HG03432 (cell line): Measurements from ENCODE around the gene KIF6.
"Not testable (repeated sequence)": the region's sequence is repeated elsewhere in the genome, so short reads cannot be mapped to it uniquely, and the experiment has no call there.

ENCODE experiments used
- ATAC-seq: cut with Tn5 transposase; IDR thresholded peaks from one replicate; pipeline ENCODE4 v1.9.1; 2021; ENCODE audit warnings: mild to moderate bottlenecking, moderate library complexity; ENCODE audit not compliant: unreplicated experiment

Gene KIF6

DNA sequence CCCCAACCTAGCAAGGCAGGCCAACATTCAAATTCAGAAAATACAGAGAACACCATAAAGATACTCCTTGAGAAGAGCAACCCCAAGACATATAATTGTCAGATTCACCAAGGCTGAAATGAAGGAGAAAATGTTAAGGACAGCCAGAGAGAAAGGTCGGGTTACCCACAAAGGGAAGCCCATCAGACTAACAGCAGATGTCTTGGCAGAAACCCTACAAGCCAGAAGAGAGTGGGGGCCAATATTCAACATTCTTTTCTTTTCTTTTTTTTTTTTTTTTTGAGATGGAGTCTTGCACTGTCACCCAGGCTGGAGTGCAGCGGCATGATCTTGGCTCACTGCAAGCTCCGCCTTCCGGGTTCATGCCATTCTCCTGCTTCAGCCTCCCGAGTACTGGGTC lies 215.4 kb downstream of the KIF6 start:
- ATAC-seq: not testable (repeated sequence)

DNA sequence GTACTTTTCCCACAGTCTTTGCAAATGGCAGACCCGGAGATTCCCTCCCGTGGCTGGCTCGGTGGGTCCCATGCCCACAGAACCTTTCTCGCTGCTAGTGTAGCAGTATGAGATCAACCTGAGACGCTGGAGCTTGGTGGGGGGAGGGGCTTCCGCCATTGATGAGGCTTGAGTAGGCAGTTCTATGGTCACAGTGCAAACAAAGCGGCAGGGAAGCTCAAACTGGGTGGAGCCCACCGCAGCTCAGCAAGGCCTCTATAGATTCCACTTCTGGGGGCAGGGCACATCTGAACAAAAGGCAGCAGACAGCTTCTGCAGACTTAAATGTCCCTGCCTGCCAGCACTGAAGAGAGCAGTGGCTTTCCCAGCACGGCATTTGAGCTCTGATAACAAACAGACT lies 216.7 kb downstream of the KIF6 start:
- no peak for ATAC-seq

DNA sequence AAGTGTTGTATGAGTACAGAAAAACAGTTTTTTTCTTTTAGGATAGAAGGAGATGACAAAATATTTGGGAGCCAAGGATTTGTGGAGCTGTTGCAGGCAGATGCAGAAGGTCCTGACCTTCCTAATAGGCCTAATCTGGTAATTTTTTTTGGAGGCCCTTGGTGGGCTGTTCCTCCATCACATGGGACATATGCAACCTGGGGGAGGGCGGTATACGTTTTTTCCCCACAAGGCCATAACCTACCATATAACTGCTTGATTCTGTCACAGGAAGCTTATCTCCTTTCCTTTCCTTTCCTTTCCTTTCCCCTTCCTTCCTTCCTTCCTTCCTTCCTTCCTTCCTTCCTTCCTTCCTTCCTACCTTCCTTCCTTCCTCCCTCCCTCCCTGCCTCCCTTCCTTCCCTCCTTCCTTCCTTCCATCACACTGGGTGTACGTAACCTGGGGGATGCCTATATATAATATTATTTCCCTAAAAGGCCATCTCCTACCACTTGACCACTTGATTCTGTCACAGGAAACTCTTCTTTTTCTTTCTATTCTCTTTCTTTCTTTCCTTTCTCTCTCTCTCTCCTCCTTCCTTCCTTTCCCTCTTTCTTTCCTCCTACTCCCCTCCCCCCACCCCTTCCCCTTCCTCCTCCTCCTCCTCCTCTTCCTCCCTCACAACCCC lies 217.7 kb downstream of the KIF6 start:
- ATAC-seq: no peak

DNA sequence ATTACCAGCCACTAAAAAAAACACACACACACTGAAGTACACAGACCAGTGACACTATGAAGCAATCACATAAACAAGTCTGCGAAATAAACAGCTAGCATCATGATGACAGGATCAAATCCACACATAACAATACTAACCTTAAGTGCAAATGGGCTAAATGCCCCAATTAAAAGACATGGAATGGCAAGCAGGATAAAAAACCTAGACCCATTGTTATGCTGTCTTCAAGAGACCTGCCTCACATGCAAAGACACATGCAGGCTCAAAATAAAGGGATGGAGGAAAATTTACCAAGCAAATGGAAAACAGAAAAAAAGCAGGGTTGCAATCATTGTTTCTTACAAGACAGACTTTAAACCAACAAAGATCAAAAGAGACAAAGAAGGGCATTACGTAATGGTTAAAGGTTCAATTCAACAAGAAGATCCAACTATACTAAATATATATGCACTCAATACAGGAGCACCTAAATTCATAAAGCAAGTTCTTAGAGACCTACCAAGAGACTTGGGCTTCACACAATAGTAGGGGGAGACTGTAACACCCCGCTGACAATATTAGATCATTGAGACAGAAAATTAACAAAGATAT lies 222.7 kb downstream of the KIF6 start:
- ATAC-seq: not testable (repeated sequence)

DNA sequence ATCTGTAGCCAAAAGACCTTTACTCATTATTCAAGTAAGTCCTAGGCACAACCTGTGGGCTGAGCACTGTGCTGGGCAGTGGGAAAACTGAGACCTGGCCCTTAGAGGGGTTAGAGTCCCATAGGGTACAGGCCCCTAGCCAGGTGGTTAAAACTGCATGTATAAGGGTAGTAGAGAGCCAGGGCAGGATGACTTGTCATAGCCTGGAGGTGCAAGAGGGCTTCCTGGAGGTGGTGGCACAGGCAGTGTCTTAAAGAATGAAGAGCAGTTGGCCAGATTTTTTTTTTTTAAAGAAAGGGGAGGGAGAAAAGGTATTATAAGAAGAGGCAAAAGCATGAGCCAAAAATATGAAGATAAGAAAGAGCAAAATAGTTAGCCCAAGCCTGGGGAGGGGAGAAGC lies 226.2 kb downstream of the KIF6 start:
- ATAC-seq: no peak

DNA sequence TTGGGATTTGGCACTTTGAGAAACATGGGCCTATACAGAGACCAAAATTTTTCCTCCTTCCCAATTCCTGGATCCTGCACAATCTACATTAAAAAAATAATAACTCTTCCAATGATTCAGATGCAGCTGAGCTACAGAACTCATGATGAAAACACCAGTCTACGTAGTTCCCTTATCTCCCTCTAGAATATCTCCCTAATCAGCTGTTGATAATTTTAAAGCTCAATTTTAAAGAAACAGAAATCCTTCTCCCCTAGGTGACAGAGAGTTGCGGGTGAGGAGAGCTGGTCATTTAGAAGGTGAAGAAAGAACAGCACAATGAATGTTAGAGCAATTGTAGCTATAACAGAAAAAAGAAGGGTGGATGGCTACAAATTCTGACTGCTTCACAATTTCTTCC lies 227.1 kb downstream of the KIF6 start:
- no peak for ATAC-seq

DNA sequence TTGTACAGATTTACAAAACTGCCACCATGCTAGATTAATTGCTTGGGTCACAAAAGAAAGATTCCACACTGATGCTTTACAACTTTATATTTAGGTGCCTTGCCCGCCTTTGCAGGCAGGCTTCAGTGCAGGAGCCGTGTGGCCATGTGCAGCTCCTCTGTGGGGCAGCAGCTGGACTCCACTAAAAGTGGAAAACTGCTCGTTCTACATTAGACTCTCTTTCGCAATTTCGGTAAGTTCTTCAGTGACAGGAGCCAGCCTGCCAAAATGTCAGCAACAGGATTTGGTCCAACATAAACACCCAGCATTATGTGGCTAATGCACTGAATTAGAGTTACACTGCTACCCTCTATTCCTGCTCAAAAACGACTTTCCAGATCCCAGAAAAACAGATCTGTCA lies 228.3 kb downstream of the KIF6 start:
- ATAC-seq: no peak

DNA sequence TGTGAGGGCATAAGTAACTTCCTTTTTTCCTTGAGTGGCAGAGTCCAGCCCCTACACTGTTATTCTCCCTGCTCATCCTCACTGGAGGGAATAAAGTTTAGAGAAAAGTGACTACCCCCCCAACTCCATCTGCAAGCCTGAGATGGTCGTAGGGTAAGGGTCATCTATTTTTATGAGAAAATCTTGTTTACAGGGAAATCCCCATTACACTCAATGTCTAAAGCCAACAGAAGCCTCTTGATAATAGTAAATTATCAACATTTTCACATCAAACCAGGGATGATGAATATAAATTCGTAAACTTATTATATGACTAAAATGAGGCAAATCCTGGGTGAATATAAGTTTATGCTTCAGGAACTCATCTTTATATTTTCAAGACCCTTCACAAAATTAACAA lies 228.8 kb downstream of the KIF6 start:
- ATAC-seq: no peak

DNA sequence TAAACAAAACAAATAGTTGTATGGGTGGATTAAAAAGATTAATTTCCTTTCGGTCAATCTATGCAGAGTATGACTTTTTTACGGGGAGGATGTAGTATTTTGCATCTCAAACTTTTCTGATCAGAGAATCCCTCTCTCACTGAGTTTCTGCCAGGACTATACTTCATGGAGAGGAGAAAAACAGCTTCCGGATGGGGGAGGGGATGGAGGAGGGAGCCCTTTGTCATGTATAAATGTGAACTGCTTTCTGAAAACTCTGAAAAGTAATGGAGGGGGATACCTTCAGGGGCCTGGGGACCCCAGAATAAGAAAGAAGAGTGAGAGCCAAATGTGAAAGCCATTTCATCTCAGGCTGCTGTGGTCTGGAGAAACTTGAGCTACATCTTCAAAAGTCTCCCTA lies 229.6 kb downstream of the KIF6 start:
- ATAC-seq: no peak

DNA sequence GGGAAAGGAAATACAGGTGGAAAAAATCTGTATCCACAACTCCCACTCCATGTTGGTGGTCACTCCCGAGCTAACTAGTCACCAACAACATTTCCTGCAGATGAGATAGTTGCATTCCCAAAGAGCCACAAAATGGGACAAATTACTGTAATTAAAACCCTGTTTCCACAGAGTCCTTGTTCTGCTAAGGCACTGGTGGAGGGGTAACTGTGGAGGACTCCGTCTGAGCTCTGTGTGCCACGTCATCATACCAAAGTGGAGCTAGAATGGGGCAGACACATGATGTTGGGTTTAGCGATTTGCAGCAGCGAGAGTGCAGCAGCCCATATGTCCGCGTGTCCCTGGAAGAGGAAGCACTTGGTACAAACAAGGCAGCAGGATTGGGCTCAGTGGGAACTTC lies 230.2 kb downstream of the KIF6 start:
- ATAC-seq: no peak

DNA sequence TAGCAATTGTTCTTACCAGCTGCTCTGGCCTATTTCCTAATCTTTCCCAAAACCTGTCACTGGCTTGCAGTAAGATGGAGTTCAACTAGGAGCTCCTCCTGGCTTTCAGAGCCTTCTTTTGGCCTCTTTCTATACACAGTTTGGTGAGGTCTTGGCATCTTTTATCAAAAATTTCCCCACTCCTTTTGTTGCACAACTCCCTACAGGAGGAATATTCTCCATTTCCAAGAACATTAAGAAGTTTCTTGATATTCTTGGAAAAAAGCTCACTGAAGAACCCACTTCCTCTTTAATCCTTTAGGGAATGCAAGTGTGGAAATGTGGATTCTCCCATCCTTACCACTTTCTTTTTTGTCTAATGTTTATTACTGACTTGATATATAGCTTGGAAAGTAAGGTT lies 231.4 kb downstream of the KIF6 start:
- no peak for ATAC-seq

DNA sequence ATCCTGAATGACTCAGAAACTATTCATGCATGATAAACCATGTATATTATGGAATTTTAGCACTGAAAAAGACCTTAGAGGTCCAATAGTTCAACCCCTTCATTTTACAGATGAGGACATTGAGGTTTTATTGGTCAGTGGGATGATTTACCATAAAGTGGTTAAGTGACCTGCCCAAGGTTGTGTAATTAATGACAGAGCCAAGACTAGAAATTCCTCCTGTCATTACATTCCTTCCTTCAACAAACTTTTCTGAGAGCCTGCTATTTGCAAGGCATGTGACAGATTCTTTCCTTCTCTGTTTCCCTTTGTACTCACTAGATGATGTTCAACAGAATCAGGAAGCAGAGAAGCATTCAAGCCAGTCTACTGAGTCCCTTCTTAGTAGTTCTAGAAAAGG lies 232.0 kb downstream of the KIF6 start:
- ATAC-seq: no peak

DNA sequence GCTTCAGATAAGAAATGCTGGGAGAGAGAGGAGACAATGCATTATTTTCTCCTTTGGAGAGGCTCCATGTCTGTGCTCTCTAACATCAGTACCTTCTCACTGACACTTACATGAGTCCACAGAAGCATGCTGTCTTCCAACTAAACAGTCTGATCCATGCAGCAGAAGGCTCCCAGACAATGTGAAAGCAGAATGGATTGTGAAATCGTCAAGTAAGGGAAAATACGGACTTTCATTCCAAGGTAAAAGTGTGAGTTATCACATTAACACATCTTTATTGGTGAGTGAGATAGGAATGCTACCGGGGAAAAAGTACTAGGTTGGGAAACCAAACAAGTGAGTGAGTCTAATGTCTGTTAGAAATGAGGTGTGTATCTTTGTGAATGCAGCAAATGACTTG lies 235.1 kb downstream of the KIF6 start:
- ATAC-seq: no peak

DNA sequence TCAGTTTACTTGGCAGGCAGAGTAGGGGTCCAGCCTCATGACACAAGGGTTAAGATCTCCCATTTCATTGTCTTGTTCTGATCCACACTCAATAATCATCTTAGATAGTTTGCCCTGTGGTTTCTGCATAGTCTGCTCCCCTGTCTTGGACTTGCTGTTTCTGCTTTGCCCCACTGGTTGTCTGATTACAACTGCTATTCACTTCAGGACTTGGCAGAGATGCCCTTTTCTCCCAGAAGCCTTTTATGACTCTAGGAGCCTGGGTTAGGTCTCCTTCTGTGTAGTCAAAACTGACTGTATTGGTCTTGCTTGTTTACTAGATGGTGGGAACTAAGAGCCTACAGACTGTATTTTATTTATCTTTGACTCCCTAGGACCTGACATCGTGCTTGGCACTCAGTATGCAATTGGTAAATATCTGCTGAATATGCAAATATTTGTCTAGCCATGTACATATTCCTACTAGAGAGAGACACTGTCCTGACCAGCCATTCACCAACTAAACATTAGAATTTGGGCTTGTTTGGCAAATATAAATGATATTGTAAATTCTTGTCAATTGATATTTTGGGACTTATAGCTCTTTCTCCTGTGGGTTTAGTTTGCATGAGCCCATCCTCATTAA lies 236.8 kb downstream of the KIF6 start:
- ATAC-seq: no peak

DNA sequence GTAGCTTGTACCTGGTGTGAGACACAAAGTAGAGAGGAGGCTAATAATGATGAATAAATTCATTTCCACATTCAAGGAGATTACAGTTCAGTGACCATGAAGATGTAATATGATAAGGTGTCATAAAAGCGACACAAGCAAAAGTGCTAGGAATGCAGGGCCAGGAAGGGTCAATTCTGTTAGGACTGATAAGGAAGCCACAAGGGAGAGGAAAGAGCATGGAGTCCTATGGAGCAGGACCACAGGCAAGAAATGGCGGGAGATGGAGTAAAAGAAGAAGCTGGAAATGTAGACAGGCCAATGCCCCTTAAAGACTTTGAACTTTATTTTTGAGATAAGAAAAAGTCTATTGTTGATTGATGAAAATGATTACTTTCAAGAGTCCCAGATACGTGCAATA lies 240.9 kb downstream of the KIF6 start:
- ATAC-seq: no peak

DNA sequence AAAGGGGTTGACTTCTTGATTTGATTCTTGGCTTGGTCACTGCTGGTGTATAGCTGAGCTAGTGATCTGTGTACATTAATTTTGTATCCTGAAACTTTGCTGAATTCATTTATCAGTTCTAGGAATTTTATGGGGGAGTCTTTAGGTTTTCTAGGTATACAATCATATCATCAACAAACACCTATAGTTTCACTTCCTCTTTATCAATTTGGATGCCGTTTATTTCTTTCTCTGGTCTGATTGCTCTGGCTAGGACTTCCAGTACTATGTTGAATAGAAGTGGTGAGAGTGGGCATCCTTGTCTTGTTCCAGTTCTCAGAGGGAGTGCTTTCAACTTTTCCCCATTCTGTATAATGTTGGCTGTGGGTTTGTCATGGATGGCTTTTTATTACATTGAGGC lies 245.4 kb downstream of the KIF6 start:
- ATAC-seq: not testable (repeated sequence)

DNA sequence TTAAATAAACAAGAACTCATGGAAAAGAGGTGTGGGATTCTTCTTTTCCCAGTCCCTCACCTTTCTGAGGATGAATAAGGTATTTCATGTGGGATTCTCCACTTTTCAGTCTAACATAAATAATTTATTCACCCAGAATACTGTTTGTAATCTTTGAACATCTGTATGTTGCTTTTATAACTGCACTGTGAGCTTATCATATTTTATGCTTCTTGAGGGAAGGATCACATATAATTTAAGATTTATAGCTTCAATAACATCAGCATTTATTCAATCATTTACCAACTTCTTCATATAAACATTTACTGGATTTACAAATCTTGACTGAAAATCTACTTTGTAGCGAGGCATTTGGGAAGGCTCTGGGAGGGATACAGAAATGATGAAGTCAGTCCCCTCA lies 248.5 kb downstream of the KIF6 start:
- ATAC-seq: no peak

DNA sequence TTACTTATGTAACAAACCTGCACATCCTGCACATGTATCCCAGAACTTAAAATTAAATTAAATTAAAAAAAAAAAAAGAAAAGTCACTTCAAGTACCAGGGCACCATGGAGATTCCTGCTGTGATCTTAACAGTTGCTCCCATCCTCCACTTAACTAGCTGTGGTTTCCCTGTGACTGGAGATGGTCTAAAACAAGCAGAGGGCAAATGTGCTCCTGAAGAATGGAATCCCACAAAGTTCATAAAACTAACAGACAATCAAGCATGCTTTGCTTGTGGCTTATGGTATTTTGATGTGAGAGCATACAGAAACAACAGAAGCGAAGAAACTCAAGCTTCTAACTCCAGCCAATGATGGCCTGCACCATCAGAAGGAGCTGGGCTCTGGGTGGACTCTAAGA lies 249.1 kb downstream of the KIF6 start:
- ATAC-seq: no peak

DNA sequence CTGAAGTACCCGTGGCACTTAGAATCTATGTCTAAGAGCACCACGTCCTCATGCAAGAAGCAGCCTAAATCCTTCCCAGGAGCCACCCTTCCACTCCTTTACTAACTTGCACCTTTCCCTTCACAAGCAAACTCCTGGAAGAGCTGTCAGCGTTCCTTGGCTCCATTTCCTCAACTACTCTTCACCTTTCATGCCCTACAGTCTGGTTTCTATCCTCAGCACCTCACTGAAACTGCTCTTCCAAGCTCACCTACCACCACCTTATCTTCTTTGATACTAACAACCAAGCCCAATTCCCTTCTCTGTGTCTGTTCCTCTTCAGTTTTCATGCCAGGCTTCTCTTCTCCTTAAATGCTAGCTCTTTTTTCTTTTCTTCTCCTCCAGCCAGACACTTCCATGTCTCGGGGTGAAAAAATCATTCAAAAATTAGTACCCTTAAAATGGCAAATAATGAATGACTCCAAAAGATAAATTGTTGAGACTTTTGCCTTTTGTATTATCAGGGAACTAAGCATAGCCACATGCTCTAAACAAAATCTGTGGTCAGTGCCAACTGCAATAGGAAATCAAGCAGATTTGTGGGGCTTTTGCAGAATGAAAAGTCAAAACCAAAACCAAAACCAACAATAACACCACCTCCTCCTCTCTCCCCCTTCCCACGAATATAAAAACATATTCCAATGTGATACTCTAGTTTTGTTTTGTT lies 253.1 kb downstream of the KIF6 start:
- peak; percentile 72 for ATAC-seq

DNA sequence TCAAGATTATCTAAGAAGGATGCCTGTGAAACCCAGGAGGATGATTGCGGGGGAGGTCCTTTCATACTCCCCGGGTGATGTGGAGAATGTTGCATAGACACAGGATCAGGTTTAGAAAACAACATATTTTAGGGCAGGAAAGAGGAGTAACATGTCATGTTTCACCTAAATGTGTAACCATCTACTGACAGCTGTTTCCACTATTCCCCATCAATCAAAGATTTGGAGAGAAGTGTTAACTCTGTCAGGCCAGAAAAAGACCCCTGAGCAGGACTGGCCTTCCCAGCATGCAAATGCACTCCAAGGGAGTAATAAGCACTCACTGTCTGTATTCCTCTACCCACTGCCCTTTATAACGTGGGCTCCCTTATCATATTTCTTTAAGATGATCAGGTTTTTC lies 254.7 kb downstream of the KIF6 start:
- no peak for ATAC-seq

DNA sequence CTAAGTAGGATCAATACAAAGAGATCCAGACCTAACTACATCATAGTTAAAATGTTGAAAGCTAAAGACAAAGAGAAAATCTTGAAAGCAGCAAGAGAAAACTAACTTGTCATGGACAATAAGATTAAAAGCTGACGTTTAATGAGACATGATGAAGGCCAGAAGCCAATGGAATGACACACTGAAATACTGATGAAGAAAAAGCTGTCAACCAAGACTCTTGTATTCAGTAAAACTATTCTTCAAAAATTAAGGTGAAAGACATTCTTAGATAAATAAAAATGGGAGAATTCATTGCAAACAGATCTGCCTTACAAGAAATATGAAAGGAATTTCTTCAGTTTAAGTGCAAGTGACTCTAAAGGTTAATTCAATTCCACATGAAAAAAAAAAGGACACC lies 256.8 kb downstream of the KIF6 start:
- ATAC-seq: no peak

DNA sequence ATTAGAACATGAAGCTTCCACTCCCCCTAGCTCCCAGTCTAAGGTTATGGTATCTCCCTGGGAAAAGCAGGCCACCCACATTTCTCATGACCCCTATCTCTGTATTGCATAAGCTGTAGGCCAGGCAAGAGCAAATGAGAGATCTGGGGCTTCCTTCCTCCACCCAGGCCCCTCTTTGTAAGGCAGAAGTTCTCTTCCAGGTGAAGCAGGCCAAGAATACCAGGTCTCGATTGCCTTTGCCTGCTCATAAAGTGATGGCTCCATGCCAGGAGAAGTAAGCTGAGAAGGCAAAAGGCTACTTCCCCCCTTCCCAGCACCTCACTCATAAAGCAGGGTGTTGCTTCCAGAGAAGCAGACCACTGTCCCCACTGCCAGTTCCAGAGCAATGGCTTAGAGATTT lies 258.6 kb downstream of the KIF6 start:
- no peak for ATAC-seq
